OCI-M1 (cell line): Measurements from ENCODE around the gene TBC1D20.
"Not testable (repeated sequence)": the region's sequence is repeated elsewhere in the genome, so short reads cannot be mapped to it uniquely, and the experiment has no call there.

Experiments used
- DNase-seq: peaks from one replicate; lab custom pipeline; 2025; lab: John Stamatoyannopoulos, UW

Gene TBC1D20

GRCh38 chr20:475463-476357 lies 13.4 kb upstream of the TBC1D20 start:
- DNase-seq = no peak

GRCh38 chr20:474581-474980 lies 12.2 kb upstream of the TBC1D20 start:
- no peak for DNase-seq

GRCh38 chr20:472889-473292 lies 10.6 kb upstream of the TBC1D20 start:
- no peak for DNase-seq

GRCh38 chr20:472137-472846 lies 10.0 kb upstream of the TBC1D20 start:
- DNase-seq = no peak

GRCh38 chr20:469746-470490 lies 7.6 kb upstream of the TBC1D20 start:
- no peak for DNase-seq

GRCh38 chr20:467755-468154 lies 5.4 kb upstream of the TBC1D20 start:
- DNase-seq = no peak

- DNase-seq = peak; percentile 75
Observed at GRCh38 chr20:461254-462198, 807 bp downstream of the TBC1D20 start.

GRCh38 chr20:460707-461106 lies 1.6 kb downstream of the TBC1D20 start:
- DNase-seq = peak; percentile 45

GRCh38 chr20:460180-460579 lies 2.2 kb downstream of the TBC1D20 start:
- DNase-seq = peak; percentile 86

GRCh38 chr20:458776-459175 lies 3.6 kb downstream of the TBC1D20 start:
- DNase-seq = no peak

GRCh38 chr20:454951-455350 lies 7.4 kb downstream of the TBC1D20 start:
- DNase-seq = no peak

GRCh38 chr20:452021-452420 lies 10.3 kb downstream of the TBC1D20 start:
- not testable (repeated sequence) for DNase-seq

- DNase-seq = no peak
Observed at GRCh38 chr20:445514-446336, 16.6 kb downstream of the TBC1D20 start.

- no peak for DNase-seq
Observed at GRCh38 chr20:444862-445426, 17.4 kb downstream of the TBC1D20 start.

- DNase-seq = no peak
Observed at GRCh38 chr20:444117-444516, 18.2 kb downstream of the TBC1D20 start.

GRCh38 chr20:443223-443775 lies 19.0 kb downstream of the TBC1D20 start:
- DNase-seq = no peak

- no peak for DNase-seq
Observed at GRCh38 chr20:440636-441035, 21.7 kb downstream of the TBC1D20 start.

- no peak for DNase-seq
Observed at GRCh38 chr20:440148-440547, 22.2 kb downstream of the TBC1D20 start.

- DNase-seq = peak; percentile 90
Observed at GRCh38 chr20:438571-439469, 23.5 kb downstream of the TBC1D20 start.
